AG09319 (cell line): ENCODE data around the gene DGKI.

Experiments
- DNase-seq: peaks from one replicate; pipeline ENCODE4 v3.0.0-alpha.2; 2010; ENCODE audit warnings: low read depth; ENCODE audit errors: extremely low read depth
- TF ChIP-seq, protein P1 (sequence below): IDR thresholded peaks from 2 replicates; pipeline ENCODE4 v1.5.1; 2011; ENCODE audit warnings: low read depth, mild to moderate bottlenecking, inconsistent platforms, low read length, moderate library complexity

DGKI gene

DNA sequence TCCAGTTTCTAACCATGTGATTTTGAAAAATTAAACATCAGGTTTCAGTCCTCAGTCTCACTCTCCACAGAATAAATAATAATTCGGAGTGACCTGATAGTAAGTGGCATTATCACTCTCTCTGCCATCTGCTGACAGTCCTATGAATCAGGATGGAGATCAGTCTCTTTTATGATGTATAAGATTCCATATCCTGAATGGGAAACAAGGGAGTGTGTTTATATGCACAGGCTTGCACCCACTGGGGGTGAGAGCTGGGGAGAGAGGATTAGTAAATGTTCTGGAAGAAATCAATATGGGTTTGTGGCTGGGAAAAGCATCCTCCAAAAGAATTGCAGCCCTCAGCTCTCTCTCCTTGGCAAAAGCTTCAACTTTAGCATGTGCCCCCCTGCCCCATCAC is 45.3 kb downstream of the DGKI start:
- DNase-seq: no peak
- TF ChIP-seq, protein P1, sequence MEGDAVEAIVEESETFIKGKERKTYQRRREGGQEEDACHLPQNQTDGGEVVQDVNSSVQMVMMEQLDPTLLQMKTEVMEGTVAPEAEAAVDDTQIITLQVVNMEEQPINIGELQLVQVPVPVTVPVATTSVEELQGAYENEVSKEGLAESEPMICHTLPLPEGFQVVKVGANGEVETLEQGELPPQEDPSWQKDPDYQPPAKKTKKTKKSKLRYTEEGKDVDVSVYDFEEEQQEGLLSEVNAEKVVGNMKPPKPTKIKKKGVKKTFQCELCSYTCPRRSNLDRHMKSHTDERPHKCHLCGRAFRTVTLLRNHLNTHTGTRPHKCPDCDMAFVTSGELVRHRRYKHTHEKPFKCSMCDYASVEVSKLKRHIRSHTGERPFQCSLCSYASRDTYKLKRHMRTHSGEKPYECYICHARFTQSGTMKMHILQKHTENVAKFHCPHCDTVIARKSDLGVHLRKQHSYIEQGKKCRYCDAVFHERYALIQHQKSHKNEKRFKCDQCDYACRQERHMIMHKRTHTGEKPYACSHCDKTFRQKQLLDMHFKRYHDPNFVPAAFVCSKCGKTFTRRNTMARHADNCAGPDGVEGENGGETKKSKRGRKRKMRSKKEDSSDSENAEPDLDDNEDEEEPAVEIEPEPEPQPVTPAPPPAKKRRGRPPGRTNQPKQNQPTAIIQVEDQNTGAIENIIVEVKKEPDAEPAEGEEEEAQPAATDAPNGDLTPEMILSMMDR: no peak

DNA sequence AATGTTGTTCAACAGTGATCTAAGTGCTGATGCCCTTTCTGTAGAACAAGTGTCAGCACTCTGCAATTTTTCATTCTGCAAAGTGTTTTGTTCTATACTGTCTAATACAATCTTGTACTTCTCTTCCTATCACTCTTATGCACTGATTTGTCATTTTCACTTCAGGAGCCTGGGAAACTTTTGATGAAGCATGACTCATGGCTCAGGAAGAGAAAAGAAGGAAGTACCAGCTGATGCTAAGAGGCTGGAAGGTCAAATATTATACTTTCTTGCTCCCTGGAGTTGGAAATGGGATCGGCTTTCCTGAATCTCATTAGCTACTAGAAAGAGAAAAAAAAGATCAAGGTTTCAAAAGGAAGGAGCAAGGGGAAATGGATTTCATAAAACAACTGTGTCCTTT is 45.8 kb downstream of the DGKI start:
- TF ChIP-seq, protein P1: no peak
- DNase-seq: no peak

DNA sequence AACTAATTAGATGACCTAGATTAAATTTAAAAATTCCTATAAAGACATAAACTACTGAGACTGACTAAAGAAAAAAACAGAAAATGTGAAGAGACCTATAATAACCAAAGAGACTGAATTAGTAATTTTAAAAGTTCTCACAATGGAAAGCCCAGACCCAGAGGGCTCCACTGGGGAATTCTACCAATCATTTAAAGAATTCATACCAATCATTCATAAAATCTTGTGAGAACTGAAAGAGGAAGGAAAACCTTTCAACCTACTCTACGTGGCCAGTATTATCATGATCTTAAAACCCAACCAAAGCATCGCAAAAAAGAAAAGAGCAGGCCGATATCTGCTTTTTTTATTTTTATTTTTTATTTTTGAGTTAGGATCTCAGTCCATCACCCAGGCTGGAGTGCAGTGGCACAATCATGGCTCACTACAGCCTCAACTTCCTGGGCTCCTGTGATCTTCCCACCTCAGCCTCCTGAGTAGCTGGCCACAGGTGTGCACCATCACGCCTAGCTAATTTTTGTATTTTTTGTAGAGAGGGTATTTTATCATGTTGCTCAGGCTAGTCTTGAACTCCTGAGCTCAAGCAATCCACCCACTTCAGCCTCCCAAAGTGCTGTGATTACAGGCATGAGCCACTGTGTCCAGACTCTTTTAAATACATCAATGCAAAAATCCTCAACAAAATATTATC is 48.6 kb downstream of the DGKI start:
- TF ChIP-seq, protein P1: no peak
- DNase-seq: no peak

DNA sequence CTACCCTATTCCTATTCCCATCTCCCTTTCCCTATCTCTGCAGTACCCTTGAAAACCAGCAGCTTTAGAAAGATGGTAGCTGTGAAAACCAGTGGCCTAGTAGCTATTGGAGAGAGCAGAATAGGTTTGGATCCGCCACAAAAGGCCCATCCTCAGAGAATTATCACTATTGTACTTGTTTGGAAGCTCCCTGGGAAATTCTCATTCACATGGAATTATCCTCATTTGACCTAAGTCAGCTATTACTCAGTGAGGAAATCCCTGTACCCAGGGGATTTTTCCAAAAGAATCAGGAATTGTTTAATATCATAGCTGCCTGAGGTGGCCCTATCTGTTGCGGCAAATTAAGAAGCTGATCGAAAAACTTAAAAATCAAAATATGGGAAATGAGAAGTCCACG is 51.6 kb downstream of the DGKI start:
- DNase-seq: no peak
- TF ChIP-seq, protein P1: no peak

DNA sequence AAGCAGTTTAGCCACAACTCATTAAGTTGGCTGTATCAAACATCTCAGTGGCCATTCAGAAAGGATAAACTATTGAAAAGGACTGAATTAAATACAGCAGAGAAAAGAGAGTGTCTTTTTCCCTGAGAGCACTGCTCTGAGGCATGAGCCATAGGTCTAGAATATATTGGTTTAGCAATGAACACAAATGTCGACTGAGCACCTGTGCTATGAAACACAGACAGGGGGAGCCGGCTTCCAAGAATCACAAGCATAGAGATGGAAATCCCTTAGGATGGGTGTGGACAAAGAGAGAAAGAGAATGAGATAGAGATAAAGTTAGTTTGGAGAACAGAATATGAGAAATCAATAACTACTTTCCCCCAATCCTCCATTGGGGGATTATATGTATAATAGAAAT is 54.8 kb downstream of the DGKI start:
- TF ChIP-seq, protein P1: no peak
- no peak for DNase-seq

DNA sequence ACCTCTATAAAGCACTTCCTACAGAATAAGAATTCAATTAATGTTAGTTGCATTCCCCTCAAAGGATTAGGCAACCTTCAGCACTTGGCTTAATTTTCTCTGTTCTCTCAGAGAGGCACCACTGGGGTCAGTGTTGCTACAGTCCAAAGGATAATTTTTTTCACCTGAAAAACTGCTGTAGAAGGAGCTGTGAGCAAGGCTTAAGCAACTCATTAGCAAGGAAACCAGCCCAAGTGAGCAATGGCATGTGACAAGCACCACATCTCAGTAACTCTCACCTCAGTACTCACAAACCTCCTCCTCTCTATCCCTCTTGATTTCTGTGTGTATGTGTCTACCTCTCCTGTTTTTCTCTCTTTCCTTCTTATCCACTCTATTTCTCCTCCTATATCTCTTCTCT is 55.9 kb downstream of the DGKI start:
- TF ChIP-seq, protein P1: no peak
- no peak for DNase-seq

DNA sequence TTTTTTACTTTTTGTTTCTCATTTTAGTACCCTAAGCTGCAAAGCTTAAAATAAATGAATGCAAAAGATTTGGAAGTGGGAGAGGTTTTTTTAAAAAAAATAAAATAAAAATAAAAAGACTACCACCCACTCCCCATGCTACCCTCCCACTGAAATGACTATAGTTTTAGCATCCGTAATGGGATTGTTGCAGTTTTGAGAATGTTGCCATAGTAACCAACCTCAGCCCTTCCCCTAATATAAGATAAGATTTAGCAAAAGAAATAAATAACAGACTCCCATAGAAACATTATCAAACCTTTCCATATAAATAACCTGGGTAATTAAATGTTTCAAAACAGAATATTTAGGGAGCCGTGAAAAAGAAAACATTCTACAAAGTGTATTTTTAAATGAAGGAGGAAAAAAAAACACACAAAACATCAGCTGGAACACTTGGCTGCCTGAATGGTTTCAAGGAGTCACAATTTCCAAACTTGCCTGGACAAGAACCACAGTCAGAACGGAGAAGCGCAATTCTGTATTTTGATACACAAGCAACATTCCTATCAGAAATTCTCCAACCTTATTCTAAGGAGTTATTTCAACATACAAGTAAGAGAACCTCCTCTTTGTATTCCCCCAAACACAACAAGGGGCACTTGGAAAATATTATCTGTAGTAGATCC is 57.4 kb downstream of the DGKI start:
- TF ChIP-seq, protein P1: no peak
- DNase-seq: no peak
